GM12891 (cell line): ENCODE measurements around the gene OR13A1. TPM values are rescaled to one million over a fixed set of nuclear protein-coding genes. Genes with fewer than 3 reads are reported as not detected.
"Not testable (repeated sequence)": the region's sequence is repeated elsewhere in the genome, so short reads cannot be mapped to it uniquely, and the experiment has no call there.

ENCODE experiments used
- DNase-seq: peaks from one replicate; pipeline ENCODE4 v3.0.0; 2011; ENCODE audit warnings: low spot score; ENCODE audit not compliant: insufficient read length
- FAIRE-seq: peaks from 2 replicates; lab custom pipeline; 2011; peaks lifted over from hg19 to GRCh38; lab: Jason Lieb, UNC
- PAX5 ChIP-seq: IDR thresholded peaks from 2 replicates; pipeline ENCODE4 v1.6.1; 2011; ENCODE audit warnings: low read length, moderate library complexity, mild to moderate bottlenecking; ENCODE audit not compliant: insufficient read depth, severe bottlenecking
- POLR2A ChIP-seq: IDR thresholded peaks from 2 replicates; pipeline ENCODE4 v1.6.1; 2011; ENCODE audit warnings: low read depth, low read length, control low read depth
- POLR2AphosphoS5 ChIP-seq: IDR thresholded peaks from 2 replicates; pipeline ENCODE4 v1.6.1; 2011; ENCODE audit warnings: low read depth, low read length, control low read depth
- POU2F2 ChIP-seq: IDR thresholded peaks from 2 replicates; pipeline ENCODE4 v1.6.1; 2011; ENCODE audit warnings: low read depth, mild to moderate bottlenecking, control low read depth, low read length, moderate library complexity
- SPI1 ChIP-seq: IDR thresholded peaks from 2 replicates; pipeline ENCODE4 v1.6.1; 2011; ENCODE audit warnings: low read depth, low read length, control low read depth
- TAF1 ChIP-seq: IDR thresholded peaks from 2 replicates; pipeline ENCODE4 v1.6.1; 2011; ENCODE audit warnings: low read depth, low read length, control low read depth
- polyA plus RNA-seq: library from polyadenylated mRNA; unstranded; fragments of >200 nt; gene quantifications from one replicate; pipeline ENCODE4 v1.2.1, GENCODE V29; 2012; ENCODE audit warnings: low read depth, missing spikeins, inconsistent platforms; ENCODE audit not compliant: missing spikeins

The OR13A1 gene
- 0.19 TPM for polyA plus RNA-seq

DNA sequence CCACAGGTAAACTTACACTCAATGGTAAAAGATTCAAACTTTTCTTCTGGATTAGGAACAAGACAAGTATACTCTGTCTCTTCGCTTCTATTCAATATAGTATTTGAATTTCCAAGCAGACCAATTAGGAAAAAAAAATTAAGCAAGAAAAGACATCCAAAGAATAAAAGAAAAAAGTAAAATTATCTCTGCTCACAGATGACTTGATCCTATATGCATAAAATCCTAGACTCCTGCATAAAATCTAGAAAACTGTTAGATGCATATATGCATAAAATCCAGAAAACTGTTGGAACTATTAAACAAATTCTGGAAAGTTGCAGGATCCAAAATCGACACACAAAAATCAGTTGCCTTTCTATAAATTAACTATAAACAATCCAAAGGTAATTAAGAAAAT, at the start of gene OR13A1:
Gene OR13A1 (minus strand): TSS at position 101 of the 400 bp plus-strand sequence. CDS start 11,186 bp downstream, outside the sequence.
- TF ChIP-seq POU2F2 (no peak), POLR2AphosphoS5 (no peak), SPI1 (no peak), TAF1 (no peak), PAX5 (no peak), POLR2A (no peak)
- FAIRE-seq, result no peak

DNA sequence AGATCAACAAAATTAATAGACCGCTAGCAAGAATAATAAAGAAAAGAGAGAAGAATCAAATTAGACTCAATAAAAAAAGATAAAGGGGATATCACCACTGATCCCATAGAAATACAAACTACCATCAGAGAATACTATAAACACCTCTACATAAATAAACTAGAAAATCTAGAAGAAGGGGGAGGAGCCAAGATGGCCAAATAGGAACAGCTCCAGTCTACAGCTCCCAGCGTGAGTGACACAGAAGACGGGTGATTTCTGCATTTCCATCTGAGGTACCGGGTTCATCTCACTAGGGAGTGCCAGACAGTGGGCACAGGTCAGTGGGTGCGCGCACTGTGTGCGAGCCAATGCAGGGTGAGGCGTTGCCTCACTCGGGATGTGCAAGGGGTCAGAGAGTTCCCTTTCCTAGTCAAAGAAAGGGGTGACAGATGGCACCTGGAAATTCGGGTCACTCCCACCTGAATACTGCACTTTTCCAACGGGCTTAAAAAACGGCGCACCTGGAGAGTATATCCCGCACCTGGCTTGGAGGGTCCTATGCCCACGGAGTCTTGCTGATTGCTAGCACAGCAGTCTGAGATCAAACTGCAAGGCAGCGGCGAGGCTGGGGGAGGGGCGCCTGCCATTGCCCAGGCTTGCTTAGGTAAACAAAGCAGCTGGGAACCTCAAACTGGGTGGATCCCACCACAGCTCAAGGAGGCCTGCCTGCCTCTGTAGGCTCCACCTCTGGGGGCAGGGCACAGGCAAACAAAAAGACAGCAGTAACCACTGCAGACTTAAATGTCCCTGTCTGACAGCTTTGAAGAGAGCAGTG, 46.8 kb upstream of the OR13A1 start:
- not testable (repeated sequence) for FAIRE-seq, DNase-seq

More for the DNA sequence above, at the start of gene OR13A1:
- DNase-seq, result no peak

GRCh38 chr10:45358961-45359360, 43.6 kb upstream of the OR13A1 start:
- not testable (repeated sequence) for FAIRE-seq, DNase-seq

GRCh38 chr10:45355494-45355893, 40.1 kb upstream of the OR13A1 start:
- DNase-seq, result no peak
- FAIRE-seq, result peak; percentile 5
- TF ChIP-seq TAF1 (no peak), PAX5 (no peak), POLR2A (no peak), SPI1 (no peak), POU2F2 (no peak), POLR2AphosphoS5 (no peak)

DNA sequence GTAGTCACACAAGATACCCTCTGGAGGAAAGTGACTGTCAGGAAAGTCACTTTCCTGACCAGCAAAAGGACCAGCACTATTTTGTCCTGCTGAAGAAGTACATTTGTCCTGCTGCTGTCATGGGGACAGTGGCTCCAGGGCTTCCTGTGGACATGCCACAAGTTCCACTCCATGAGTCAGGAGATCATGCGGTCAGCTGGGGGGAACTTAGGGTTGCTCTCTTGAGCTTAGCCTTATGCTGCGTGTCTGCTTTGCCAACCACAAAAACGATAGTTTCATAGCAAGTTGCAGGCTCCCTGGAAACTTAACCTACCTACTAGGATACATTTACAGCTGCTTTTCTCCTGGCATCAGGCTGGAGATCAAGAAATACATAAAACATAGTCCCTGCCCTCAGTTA, 38.9 kb upstream of the OR13A1 start:
- TF ChIP-seq SPI1, result no peak
- TF ChIP-seq PAX5, result peak; percentile 81
- DNase-seq (no peak), FAIRE-seq (peak; percentile 83)

DNA sequence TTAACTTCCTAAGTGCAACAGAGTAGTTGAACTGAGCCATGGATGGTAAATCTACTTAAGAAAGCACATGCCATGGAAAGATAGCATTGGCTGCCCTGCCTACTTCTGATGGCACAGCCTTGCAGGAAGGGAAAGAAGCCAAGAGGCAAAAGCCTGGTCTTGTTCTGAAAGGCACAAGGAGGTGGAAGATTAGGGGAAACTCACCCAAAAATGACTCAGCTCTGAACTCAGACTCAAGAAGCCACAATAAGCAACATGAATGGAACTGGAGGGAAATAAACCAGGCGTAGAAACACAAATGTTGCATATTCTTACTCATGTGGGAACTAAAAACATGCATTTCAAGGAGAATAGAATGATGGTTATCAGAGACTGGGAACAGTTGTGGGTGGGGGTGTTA, 37.8 kb upstream of the OR13A1 start:
- FAIRE-seq (peak; percentile 9), DNase-seq (no peak)
- TF ChIP-seq PAX5 (no peak), SPI1 (no peak), POLR2AphosphoS5 (no peak), TAF1 (no peak), POU2F2 (no peak), POLR2A (no peak)

- not testable (repeated sequence) for DNase-seq, FAIRE-seq
Observed at GRCh38 chr10:45348196-45348765, 32.9 kb upstream of the OR13A1 start.

DNA sequence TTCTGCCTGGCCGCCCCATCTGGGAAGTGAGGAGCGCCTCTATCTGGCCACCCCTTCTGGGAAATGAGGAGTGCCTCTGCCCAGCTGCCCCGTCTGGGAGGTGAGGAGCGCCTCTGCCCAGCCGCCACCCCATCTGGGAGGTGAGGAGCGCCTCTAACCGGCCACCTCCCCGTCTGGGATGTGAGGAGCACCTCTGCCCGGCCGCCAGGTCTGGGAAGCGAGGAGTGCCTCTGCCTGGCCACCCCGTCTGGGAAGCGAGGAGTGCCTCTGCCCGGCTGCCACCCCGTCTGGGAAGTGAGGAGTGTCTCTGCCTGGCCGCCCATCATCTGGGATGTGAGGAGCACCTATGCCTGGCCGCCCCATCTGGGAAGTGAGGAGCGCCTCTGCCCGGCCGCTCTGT, 32.1 kb upstream of the OR13A1 start:
- DNase-seq, FAIRE-seq: not testable (repeated sequence)

GRCh38 chr10:45346652-45347335, 31.4 kb upstream of the OR13A1 start:
- not testable (repeated sequence) for DNase-seq, FAIRE-seq

DNA sequence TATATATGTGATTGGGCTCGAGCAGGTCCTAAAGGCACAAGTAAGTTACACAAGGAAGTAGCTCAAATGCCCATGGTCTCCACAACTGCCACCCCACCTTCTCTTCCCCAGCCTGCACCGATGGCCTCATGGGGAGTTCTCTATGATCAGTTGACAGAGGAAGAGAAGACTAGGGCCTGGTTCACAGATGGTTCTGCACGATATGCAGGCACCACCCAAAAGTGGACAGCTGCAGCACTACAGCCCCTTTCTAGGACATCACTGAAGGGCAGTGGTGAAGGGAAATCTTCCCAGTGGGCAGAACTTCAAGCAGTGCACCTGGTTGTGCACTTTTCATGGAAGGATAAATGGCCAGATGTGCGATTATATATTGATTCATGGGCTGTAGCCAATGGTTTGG, 25.0 kb upstream of the OR13A1 start:
- FAIRE-seq, DNase-seq: not testable (repeated sequence)

GRCh38 chr10:45339894-45340293, 24.5 kb upstream of the OR13A1 start:
- no peak for FAIRE-seq
- TF ChIP-seq TAF1 (no peak), POLR2A (no peak), POLR2AphosphoS5 (no peak)
- DNase-seq, result no peak

DNA sequence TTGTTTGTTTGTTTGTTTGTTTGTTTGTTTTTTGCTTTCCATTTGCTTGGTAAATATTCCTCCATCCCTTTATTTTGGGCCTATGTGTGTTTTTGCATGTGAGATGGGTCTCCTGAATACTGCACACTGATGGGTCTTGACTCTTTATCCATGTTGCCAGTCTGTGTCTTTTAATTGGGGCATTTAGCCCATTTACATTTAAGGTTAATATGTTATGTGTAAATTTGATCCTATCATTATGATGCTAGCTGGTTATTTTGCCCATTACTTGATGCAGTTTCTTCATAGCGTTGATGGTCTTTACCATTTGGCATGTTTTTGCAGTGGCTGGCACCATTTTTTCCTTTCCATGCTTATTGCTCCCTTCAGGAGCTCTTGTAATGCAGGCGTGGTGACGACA, 16.4 kb upstream of the OR13A1 start:
- FAIRE-seq, DNase-seq: not testable (repeated sequence)

- DNase-seq, FAIRE-seq: not testable (repeated sequence)
Observed at GRCh38 chr10:45326864-45327263, 11.5 kb upstream of the OR13A1 start.
